ENCODE results near the gene COL27A1. TPM values are rescaled to one million over a fixed set of nuclear protein-coding genes. Genes with fewer than 3 reads are reported as not detected.
A peak's percentile ranks its signal among the peaks of the same experiment; 100 is the strongest.

COL27A1 gene
- total RNA-seq, 3 donors from 2014 or later = 3.5 to 22.0 (median 6.7) TPM

DNA sequence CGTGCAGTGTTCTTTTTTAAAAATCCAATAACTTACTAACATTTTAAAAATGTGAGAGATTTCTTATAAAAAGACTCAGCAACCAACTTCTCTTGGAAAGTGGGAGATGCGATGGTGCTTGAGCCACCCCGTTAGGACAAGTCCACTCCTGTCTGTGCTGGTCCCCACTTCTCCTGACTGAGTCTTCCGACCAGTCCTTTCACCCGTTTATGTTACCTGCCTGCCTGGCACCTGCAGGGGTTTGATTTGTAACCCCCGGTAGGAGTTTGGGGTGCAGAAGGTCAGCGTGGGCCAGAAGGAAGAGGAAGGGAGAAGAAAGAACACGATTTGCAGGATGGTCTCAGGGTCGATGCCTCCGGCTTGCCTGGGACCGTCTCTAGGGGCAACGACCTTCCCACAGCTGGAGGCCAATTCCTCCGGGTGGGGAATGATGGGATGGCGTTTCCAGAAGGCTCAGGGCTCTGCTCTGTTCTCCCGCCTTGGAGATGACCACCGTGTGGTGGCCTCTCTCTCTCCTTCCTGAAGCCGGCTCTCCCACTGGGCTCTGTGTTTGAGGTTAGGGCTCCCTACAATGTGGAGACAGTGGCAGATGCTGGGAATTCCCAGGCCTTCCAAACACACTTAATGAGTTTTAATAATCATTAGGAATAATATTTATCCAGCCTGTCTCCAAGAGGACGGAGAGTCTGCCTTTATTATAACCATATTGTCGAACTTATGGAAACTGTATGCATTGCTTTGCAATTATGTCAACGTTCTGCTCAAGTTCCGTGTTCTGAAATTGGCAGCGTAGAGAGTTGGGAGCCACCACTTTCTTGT, 14.8 kb downstream of the COL27A1 start:
- Histone ChIP-seq H3K4me1 (no peaks in the 10 kb centered on the region), H3K27ac (no peak overlapping the region)

DNA sequence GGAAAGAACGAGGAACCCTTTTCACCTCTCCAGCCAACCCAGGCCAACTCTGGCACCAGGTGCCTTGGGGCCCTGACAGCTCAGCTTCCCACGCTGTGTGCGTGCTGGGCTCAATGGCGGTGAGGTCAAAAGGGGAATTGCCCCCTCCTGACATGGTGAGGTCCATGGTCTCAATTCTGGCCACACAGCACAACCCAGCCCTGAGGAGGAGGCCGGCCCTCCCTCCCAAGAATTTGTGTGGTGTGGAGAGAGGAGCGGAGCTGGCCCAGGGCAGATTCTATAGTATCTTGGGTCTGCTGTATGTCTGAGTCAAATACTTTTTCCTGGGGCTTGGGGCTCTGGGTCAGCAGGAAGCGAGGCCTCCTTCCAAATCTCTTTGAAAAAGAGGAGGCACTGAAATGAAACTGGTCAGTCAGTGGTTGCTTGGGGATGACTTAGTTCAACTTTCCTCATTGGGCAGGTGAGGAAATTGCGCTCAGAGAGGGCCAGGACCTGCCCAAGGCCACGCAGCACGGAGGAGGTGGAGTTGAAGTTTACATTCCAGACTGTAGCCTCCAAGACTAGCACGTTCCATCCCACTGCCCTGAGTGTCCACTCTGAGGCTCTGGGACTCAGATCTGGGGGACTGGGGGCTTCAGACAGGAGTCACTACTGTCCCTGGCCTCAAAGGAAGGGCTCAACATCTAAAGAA, 15.6 kb downstream of the COL27A1 start:
- H3K27ac ChIP-seq = no peak overlapping the region

More for the DNA sequence above, 14.8 kb downstream of the COL27A1 start:
- Histone ChIP-seq H3K36me3 (no peaks in the 10 kb centered on the region), H3K4me3 (no peak overlapping the region), H3K27me3 (no peaks in the 10 kb centered on the region), H3K9me3 (no peaks in the 10 kb centered on the region)
- intact Hi-C loops (cut with DNase I; ENCODE audit: low total_unique reads) = no loop called here
- DNase-seq (ENCODE audit: low spot score in 2 of 2) = no peak
- TF ChIP-seq POLR2A (IDR thresholded peaks at IDR 0.05) (no peak), POLR2AphosphoS5 (IDR thresholded peaks at IDR 0.05) (no peak)
- TF ChIP-seq, protein P1, sequence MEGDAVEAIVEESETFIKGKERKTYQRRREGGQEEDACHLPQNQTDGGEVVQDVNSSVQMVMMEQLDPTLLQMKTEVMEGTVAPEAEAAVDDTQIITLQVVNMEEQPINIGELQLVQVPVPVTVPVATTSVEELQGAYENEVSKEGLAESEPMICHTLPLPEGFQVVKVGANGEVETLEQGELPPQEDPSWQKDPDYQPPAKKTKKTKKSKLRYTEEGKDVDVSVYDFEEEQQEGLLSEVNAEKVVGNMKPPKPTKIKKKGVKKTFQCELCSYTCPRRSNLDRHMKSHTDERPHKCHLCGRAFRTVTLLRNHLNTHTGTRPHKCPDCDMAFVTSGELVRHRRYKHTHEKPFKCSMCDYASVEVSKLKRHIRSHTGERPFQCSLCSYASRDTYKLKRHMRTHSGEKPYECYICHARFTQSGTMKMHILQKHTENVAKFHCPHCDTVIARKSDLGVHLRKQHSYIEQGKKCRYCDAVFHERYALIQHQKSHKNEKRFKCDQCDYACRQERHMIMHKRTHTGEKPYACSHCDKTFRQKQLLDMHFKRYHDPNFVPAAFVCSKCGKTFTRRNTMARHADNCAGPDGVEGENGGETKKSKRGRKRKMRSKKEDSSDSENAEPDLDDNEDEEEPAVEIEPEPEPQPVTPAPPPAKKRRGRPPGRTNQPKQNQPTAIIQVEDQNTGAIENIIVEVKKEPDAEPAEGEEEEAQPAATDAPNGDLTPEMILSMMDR (IDR thresholded peaks at IDR 0.05) = no peak

DNA sequence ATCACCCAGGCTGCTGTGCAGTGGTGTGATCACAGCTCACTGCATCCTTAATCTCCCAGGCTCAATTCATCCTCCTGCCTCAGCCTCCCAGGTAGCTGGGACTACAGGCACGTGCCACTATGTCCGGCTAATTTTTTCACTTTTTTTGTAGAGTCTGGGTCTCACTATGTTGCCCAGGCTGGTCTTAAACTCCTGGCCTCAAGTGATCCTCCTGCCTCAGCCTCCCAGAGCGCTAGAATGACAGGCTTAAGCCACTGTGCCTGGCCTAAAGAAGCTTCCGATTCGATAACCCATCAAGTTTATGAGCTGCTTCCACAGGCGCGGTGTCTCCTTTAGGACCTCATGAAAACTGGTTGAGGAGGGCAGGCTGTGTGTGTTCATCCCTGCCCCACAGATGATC, 16.2 kb downstream of the COL27A1 start:
- Histone ChIP-seq H3K36me3 (no peaks in the 10 kb centered on the region), H3K27me3 (no peaks in the 10 kb centered on the region), H3K4me1 (no peaks in the 10 kb centered on the region), H3K27ac (no peak overlapping the region), H3K4me3 (no peak overlapping the region), H3K9me3 (no peaks in the 10 kb centered on the region)
- TF ChIP-seq POLR2A (IDR thresholded peaks at IDR 0.05) (no peak), POLR2AphosphoS5 (IDR thresholded peaks at IDR 0.05) (no peak)
- TF ChIP-seq, protein P1 (IDR thresholded peaks at IDR 0.05) = no peak
- intact Hi-C loops (cut with DNase I; ENCODE audit: low total_unique reads) = no loop called here
- no peak for DNase-seq (ENCODE audit: low spot score in 2 of 2)

More for the DNA sequence above, 15.6 kb downstream of the COL27A1 start:
- intact Hi-C loops (cut with DNase I; ENCODE audit: low total_unique reads) = no loop called here
- no peak for DNase-seq (ENCODE audit: low spot score in 2 of 2)
- Histone ChIP-seq H3K27me3 (no peaks in the 10 kb centered on the region), H3K9me3 (no peaks in the 10 kb centered on the region), H3K36me3 (no peaks in the 10 kb centered on the region), H3K4me3 (no peak overlapping the region), H3K4me1 (no peaks in the 10 kb centered on the region)
- TF ChIP-seq POLR2A (IDR thresholded peaks at IDR 0.05) = no peak
- TF ChIP-seq, protein P1 (IDR thresholded peaks at IDR 0.05) = no peak
- TF ChIP-seq POLR2AphosphoS5 (IDR thresholded peaks at IDR 0.05) = no peak

DNA sequence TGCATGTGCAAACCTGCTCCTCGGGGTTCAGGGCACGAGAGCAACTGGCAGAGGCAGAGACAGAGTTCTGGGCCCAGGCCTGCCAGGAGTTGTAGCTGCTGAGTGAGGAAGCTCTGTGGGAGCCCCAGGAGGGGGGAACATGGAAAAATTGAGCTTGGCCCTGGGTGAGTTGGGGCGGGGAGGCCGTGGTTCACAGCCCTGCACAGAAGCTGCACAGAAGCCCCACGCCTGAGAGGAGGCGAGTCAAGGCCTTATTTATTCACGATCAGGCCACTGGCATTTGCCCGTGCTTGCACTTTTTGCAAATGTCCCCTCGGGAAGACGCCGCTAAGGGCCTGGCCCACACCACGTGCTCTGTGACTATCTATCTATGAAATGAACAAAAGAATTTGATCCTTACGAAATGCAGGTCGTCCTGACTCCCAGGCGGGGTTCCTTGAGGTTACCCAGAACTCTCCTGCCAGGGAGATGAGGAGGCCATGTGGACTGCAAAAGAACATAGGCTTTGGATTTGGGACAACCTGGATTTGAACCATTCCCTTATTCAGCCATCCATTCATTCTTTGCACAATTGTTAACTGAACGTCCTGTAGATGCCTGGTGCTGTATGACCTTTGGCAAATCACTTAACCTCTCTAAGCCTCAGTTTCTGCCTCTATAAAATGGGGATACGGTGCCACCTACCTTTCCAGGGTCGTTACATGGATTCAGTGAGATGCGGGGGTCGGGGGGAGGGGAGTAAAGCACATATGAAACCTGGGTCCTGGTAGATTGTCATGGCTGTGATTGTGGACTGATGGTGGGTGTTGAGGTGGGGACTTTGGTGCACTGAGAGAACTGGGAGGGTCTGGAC, 17.9 kb downstream of the COL27A1 start:
- Histone ChIP-seq H3K36me3 (no peaks in the 10 kb centered on the region), H3K4me3 (no peak overlapping the region), H3K27me3 (no peaks in the 10 kb centered on the region), H3K9me3 (no peaks in the 10 kb centered on the region), H3K27ac (no peak overlapping the region), H3K4me1 (no peaks in the 10 kb centered on the region)
- TF ChIP-seq POLR2AphosphoS5 (IDR thresholded peaks at IDR 0.05) (peak in 1 of 3 donors; percentile 17), POLR2A (IDR thresholded peaks at IDR 0.05) (no peak)
- TF ChIP-seq, protein P1 (IDR thresholded peaks at IDR 0.05) = no peak
- DNase-seq (ENCODE audit: low spot score in 2 of 2) = no peak
- intact Hi-C loops (cut with DNase I; ENCODE audit: low total_unique reads) = no loop called here
